ENCODE results near the gene SVOP.
"Not testable (repeated sequence)": the region's sequence is repeated elsewhere in the genome, so short reads cannot be mapped to it uniquely, and the experiment has no call there.

The SVOP gene

DNA sequence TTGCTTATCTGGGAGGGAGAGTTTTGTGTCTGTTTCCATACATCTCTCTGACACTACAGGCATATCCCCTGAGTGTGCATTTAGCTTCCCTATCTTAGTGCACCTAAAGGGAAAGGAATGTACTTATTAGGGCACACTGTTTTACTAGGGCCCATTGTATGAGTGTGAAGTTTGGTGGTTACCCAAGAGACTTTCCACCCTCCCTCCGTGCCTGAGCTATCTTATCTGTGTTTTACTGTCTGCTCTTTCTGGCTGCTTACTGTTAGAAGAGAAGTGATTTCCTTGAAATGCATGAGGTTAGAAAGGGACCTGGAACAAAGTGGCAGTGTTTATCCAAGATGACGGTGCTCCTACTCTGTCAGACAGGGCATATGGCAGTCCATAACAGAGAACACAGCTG lies 8.5 kb upstream of the SVOP start:
- no peak for DNase-seq

DNA sequence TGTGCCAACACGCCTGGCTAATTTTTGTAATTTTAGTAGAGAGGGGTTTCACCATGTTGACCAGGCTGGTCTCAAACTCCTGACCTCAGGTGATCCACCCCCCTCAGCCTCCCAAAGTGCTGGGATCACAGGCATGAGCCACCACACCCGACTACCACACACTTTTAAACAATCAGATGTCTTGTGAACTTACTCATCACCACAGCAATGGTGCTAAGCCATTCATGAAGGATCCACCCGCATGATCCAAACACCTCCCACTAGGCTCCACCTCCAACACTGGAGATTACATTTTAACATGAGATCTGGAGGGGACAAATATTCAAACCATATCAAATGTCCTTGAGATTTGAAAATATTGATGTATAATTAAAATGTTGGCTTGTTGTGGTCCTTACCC lies 7.8 kb upstream of the SVOP start:
- not testable (repeated sequence) for DNase-seq

DNA sequence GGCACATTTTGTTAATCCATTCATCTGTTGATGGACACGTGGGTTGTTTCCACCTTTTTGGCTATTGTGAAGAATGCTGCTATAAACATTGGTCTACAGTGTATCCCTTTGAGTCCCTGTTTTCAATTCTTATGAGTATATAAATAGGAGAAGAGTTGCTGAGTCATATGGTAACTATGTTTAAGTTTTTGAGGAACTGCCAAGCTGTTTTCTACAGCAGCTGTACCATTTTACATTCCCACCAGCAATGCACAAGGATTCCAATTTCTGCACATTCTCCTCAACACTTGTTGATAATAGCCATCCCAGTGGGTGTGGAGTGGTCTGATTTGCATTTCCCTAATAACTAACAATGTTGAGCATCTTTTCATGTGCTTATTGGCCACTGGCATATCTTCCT lies 6.9 kb upstream of the SVOP start:
- DNase-seq = no peak

- DNase-seq = no peak
Observed at GRCh38 chr12:109020146-109020795, 597 bp downstream of the SVOP start.

- no peak for DNase-seq
Observed at GRCh38 chr12:109018296-109018695, 2.6 kb downstream of the SVOP start.

DNA sequence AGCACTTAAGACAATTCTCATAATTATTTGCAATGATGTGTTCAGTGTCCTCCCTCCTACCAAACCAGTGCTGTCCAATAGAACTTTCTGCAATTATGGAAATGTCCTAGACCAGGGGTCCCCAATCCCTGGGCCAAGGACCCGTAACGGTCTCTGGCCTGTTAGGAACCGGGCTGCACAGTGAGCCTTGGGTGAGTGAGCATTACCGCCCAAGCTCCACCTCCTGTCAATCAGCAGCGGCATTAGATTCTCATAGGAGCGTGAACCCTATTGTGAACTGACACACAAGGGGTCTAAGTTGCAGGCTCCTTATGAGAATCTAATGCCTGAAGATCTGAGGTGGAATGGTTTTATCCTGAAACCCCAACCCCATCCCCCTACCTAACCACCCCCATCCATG lies 3.9 kb downstream of the SVOP start:
- no peak for DNase-seq

- DNase-seq = no peak
Observed at GRCh38 chr12:109016016-109016415, 4.9 kb downstream of the SVOP start.

DNA sequence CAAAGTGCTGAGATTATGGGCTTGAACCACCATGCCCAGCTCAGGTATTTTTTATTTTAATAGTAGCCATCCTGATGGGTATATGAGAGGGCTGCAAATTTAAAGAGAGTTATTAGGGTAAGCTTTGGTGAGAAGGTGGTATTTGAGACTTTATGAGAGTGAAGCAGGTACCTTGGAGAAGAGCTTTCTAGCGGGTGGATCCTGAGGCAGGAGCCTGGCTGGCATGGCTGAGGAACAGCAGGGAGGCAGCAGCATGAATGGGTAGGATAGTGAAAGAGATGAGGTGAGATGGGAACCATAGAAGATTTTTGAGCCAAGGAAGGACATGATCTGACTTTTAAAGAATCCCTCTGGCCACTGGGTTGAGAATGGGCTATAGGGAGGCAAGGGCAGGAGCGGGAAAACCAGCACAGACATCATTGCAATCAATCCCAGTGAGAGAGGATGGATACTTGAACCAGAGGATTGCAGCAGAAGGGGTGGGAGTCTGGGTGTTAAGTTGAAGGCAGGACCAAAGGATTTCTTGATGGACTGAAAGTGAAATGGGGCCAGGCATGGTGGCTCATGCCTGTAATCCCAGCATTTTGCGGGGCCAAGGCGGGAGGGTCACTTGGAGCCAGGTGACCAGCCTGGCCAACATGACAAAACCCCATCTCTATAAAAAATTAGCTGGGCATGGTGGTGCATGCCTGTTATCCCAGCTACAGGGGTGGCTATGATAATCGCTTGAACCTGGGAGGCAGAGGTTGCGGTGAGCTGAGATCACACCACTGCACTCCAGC lies 5.7 kb downstream of the SVOP start:
- no peak for DNase-seq

- no peak for DNase-seq
Observed at GRCh38 chr12:109010259-109010658, 10.6 kb downstream of the SVOP start.

DNA sequence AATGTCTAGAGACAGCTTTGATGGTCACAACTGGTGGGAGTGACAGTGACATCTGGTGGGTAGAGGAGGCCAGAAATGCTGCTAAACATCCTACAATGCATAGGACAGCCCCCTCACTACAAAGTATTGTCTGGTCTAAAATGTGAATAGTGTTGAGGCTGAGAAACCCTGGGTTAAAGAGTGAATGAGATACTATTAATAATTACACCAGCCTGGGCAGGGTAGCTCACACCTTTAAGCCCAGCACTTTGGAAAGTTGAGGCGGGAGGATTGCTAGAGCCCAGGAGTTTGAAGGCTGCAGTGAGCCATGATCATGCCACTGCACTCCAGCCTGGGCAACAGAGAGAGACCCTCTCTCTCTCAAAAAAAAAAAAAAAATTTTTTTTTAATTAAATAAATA lies 11.1 kb downstream of the SVOP start:
- DNase-seq = no peak

DNA sequence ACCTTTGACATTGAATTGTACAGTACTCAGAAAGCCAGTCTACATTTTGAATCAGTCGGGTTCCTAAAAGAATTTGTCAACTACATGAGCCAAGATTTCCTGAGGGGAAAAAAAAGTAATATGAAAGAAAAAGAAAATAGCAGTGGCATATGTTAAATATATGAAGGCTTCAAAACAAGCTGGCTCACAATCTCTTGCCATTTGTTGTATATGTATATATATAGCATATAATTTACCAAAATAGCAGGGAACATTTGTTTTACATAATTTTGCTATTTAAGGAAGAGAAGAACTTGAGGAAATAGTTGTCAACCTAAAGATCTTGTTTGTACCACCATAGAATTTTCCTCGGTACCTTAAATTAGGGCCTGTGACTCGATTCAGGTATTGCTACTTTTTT lies 16.9 kb downstream of the SVOP start:
- no peak for DNase-seq

DNA sequence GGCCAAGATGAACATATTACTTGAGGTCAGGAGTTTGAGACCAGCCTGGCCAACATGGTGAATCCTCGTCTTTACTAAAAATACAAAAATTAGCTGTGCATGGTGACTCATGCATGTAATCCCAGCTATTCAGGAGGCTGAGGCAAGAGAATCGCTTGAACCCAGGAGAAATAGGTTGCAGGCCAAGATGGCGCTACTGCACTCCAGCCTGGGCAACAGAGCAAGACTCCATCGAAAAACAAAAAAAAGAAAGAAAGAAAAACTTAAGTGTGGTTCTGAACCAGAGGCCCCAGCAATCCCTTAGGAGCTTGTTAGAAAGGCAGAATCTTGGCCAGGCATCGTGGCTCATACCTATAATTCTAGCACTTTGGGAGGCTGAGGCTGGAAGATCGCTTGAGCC lies 24.5 kb downstream of the SVOP start:
- no peak for DNase-seq

- DNase-seq = no peak
Observed at GRCh38 chr12:108995370-108995992, 25.4 kb downstream of the SVOP start.

GRCh38 chr12:108990103-108990502 lies 30.8 kb downstream of the SVOP start:
- not testable (repeated sequence) for DNase-seq

DNA sequence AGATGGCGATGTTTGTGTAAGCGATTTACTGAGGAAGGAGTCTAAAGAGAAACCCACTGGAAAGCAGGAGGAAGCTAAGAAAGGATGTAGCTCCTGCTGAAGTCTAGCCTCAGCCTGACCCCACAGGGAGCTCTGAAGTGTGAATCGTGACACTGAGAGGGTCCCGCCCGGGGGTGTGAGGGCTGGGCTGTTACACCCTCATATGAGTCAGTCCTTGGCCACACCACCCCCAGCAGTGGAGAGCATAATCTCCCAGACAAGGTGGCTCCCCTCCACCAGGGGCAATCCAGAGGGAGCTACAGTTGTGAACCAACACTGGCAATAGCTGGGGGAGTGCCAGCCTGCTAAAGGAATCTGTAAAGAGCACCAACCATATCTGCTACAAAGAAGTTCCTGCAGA lies 31.5 kb downstream of the SVOP start:
- no peak for DNase-seq

DNA sequence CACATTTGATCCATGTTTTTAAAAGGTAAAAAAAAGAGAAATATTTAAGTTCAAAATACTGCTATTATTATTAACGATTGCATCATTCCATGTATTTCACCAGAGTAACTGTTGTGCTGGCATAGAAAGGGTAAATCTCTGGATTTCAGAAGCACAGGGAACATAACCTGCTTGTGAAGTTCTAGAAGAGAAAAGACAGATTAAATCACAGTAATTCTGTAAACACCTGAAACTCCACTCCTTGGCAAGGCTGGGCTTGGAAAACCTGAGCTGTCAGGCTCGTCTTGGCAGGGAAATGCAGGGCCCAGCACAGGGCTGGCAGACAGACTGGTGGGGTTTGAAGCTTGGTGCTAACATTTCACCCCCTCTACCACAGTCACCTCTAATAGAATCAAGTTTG lies 35.1 kb downstream of the SVOP start:
- no peak for DNase-seq

GRCh38 chr12:108983227-108983626 lies 37.6 kb downstream of the SVOP start:
- no peak for DNase-seq

GRCh38 chr12:108982621-108983219 lies 38.1 kb downstream of the SVOP start:
- DNase-seq = no peak

GRCh38 chr12:108981835-108982234 lies 39.0 kb downstream of the SVOP start:
- DNase-seq = no peak

DNA sequence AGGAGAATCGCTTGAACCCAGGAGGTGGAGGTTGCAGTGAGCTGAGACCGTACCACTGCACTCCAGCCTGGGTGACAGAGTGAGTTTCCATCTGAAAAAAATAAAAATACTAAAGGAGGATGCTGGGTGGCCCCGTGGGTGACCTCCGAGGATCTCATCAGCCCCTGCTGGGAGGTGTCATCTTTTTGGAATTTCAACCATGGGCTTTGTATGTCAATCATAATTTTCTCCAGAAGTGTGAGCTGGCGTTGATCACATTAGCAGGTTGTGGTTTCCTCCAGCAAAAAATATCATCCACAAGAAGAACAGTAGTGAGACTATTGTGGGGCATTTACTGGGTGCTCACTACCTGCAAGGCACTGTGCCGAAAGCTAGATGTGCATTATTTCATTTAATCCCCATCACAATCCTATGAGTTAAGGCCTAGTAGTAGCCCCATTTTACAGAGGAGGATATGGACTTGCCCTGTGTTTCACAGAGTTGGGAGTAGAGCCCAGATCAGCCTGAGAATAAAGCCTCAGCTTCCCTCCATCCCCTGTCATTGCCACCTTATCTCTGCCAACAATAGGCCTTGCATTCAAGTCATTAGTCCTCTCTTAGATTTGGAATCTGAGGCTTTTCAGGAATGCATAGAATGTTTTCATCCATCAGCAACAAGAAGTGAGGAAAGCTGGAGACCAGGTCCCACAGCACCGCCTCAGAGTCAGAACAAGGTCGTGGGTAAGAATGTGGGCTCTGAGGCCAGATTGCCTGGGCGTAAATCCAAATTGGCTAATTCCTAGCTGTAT lies 39.8 kb downstream of the SVOP start:
- DNase-seq = no peak

GRCh38 chr12:108977360-108977759 lies 43.5 kb downstream of the SVOP start:
- DNase-seq = no peak

DNA sequence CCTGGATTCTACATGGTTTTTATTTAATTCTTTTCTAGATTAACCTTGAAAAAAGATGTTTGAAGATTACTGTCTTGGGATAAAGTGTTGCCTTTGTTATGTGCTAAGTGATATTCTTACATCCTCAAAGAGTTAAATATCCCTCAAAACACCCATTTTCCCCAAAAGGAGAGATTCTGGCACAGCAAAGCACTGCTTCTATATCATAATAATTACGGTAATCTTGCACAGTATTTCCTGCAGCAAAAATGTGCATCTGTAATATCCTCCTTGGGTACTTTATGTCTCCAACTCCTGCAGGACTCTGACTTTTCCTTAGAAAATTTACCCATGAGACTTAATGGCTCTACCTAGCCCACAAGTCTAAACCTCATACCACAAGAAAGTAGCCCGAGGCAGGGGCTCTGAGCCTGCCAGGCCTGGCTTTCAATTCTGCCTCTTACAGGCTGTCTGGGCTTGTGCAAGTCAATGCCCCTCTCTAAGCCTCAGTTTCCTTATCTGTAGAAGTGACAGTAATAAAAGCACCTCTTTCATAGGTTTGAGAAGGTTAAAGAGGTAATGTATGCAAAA lies 45.8 kb downstream of the SVOP start:
- no peak for DNase-seq

Measured in CD4-positive, alpha-beta T cell treated with Interleukin-4 for 1 hour (primary cell).